Breast epithelium (tissue), 4 donors: Measurements from ENCODE around the gene ZNF787. TPM values are rescaled to one million over a fixed set of nuclear protein-coding genes. Genes with fewer than 3 reads are reported as not detected.

Source experiments
- DNase-seq, 2 donors: peaks; one replicate each; pipeline ENCODE4 v3.0.0-alpha.2; 2019; ENCODE audit warnings: low spot score in 2 of 2
- H3K27ac ChIP-seq, 2 donors: fragments of 200-600 bp; sonication (generic) in 1 of 2; one replicate each; pipeline ENCODE4 v1.5.1; 2016 to 2019; ENCODE audit warnings: mild to moderate bottlenecking in 1 of 2
- H3K27me3 ChIP-seq, 2 donors: fragments of 200-600 bp; sonication (generic) in 1 of 2; one replicate each; pipeline versions ENCODE4 v1.5.1 to v1.6.0; 2017 to 2019; ENCODE audit warnings: control low read depth in 1 of 2, mild to moderate bottlenecking in 1 of 2
- H3K36me3 ChIP-seq: fragments of 200-600 bp; one replicate; pipeline ENCODE4 v1.5.1; 2019
- H3K4me1 ChIP-seq, 2 donors: fragments of 200-600 bp; sonication (generic); one replicate each; pipeline ENCODE4 v1.5.1; 2016 to 2019; ENCODE audit warnings: control low read depth in 1 of 2
- H3K4me3 ChIP-seq, 3 donors: fragments of 200-600 bp; sonication (generic); 1 replicate in 2 of 3; 2 replicates in 1 of 3; pipeline ENCODE4 v1.5.1; 2016 to 2019; ENCODE audit warnings: mild to moderate bottlenecking in 3 of 3, moderate library complexity in 2 of 3
- H3K9me3 ChIP-seq, 2 donors: fragments of 200-600 bp; sonication (generic) in 1 of 2; one replicate each; pipeline ENCODE4 v1.5.1; 2016 to 2019; ENCODE audit warnings: control low read depth in 1 of 2
- POLR2A ChIP-seq: fragments of 450-650 bp; IDR thresholded peaks from one replicate; pipeline ENCODE4 v1.6.1; 2016; ENCODE audit warnings: antibody characterized with exemption, mild to moderate bottlenecking, moderate library complexity
- POLR2AphosphoS5 ChIP-seq, 3 donors: sonication (generic); formaldehyde crosslinking; IDR thresholded peaks; one replicate each; pipeline ENCODE4 v1.6.1; 2017; ENCODE audit warnings: antibody characterized with exemption in 3 of 3
- intact Hi-C: fragments of 100-400 bp; cut with DNase I; formaldehyde crosslinking; loops from one replicate; pipeline ENCODE4 v1.15.1; 2023; ENCODE audit warnings: low total_unique reads
- total RNA-seq, 3 donors: library from RNA; depleted of rRNA; stranded (reverse); fragments of >200 nt; gene quantifications; one replicate each; pipeline ENCODE4 v1.1.0, GENCODE V29; 2016
- TF ChIP-seq, protein P1 (sequence below), 3 donors: fragments of 450-650 bp; IDR thresholded peaks; one replicate each; pipeline ENCODE4 v1.5.1; 2016 to 2017; ENCODE audit warnings: antibody characterized with exemption in 3 of 3, mild to moderate bottlenecking in 3 of 3, moderate library complexity in 3 of 3

ZNF787 gene
- total RNA-seq, 3 donors from 2014 or later = 10.2 to 11.1 (median 10.4) TPM

DNA sequence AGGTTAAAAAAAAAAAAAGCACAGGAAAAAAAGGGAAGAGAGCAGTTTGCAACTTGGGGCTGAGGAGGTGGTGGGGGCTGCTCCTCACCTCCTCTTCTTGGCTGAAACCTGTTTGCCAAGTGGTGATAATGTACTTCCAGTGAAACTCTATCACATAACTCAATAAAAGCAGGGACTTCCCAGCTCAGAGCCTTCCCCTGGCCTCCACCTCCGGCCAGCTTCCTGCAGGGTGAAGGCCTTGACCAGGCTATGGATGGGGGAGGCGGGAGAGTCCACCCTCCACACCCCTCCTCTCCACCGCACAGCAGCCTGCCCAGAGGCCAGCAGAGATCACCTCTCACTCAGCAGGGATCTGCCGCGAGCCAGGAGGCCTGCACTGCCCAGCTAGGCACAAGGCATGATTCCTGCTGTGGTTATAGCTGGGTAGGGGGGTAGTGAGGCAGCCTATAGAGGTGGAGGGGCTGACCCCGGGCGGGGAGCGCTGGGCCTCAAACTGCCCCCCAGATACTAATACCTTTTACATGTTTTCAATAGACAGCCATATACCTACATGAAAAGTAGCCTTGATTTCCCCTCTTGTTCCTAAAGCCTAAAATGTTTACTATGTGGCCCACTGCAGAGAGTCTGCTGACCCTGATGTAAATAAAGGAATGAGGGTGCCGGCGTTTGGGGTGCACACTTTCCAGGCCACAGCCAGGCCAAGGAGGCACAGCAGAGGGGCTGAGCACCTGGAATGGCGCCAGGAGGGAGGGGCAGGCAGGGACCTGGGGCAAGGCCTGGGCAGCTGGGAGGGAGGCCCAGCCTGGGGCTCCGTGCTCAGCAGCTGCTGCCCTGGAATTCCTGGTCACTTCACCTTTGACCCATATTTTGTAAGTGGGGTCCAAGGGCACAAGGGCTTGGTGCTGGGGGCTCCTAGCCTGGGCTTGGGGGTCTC is 10.3 kb downstream of the ZNF787 start:
- intact Hi-C loops = no loop called here
- no peaks in the 10 kb centered on the region for H3K9me3 ChIP-seq
- H3K4me3 ChIP-seq = peak overlapping the region in 1 of 3 donors; percentile 39
- peaks cover 5 to 35% of the 10 kb centered on the region in 2 donors for H3K4me1 ChIP-seq
- TF ChIP-seq POLR2AphosphoS5 (IDR thresholded peaks at IDR 0.05) (no peak), POLR2A (no peak)
- TF ChIP-seq, protein P1, sequence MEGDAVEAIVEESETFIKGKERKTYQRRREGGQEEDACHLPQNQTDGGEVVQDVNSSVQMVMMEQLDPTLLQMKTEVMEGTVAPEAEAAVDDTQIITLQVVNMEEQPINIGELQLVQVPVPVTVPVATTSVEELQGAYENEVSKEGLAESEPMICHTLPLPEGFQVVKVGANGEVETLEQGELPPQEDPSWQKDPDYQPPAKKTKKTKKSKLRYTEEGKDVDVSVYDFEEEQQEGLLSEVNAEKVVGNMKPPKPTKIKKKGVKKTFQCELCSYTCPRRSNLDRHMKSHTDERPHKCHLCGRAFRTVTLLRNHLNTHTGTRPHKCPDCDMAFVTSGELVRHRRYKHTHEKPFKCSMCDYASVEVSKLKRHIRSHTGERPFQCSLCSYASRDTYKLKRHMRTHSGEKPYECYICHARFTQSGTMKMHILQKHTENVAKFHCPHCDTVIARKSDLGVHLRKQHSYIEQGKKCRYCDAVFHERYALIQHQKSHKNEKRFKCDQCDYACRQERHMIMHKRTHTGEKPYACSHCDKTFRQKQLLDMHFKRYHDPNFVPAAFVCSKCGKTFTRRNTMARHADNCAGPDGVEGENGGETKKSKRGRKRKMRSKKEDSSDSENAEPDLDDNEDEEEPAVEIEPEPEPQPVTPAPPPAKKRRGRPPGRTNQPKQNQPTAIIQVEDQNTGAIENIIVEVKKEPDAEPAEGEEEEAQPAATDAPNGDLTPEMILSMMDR (IDR thresholded peaks at IDR 0.05) = no peak
- no peaks in the 10 kb centered on the region for H3K36me3 ChIP-seq
- DNase-seq = no peak
- H3K27me3 ChIP-seq = no peaks in the 10 kb centered on the region
- H3K27ac ChIP-seq = peak overlapping the region; percentile 61 to 73

DNA sequence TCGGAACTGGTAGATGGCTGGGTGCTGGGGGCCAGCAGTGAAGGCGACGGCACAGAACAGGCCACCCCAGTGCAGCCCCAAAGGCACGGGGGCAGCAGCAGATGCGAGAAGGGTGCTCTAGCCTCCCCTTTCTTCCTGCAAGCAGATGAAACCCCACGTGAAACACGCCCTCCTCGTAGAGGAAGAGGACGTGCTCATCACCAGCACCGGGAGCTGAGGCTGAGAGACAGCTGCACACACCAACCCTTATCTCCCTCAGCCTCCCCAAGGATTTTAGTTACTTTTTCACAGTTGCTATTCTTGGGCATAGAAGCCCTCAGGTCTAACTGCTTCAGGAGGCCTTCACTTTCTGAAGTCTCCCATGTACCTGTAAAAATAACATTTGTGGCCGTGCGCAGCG is 11.9 kb downstream of the ZNF787 start:
- Histone ChIP-seq H3K4me3 (peak overlapping the region; percentile 9 to 51 (median 24)), H3K36me3 (no peaks in the 10 kb centered on the region), H3K4me1 (peaks cover 5 to 42% of the 10 kb centered on the region in 2 donors), H3K9me3 (no peaks in the 10 kb centered on the region), H3K27me3 (no peaks in the 10 kb centered on the region), H3K27ac (peak overlapping the region in 1 of 2 donors; percentile 50)
- no peak for DNase-seq
- intact Hi-C loops = no loop called here
- no peak for TF ChIP-seq POLR2A
- TF ChIP-seq, protein P1 (IDR thresholded peaks at IDR 0.05) = no peak
- no peak for TF ChIP-seq POLR2AphosphoS5 (IDR thresholded peaks at IDR 0.05)

DNA sequence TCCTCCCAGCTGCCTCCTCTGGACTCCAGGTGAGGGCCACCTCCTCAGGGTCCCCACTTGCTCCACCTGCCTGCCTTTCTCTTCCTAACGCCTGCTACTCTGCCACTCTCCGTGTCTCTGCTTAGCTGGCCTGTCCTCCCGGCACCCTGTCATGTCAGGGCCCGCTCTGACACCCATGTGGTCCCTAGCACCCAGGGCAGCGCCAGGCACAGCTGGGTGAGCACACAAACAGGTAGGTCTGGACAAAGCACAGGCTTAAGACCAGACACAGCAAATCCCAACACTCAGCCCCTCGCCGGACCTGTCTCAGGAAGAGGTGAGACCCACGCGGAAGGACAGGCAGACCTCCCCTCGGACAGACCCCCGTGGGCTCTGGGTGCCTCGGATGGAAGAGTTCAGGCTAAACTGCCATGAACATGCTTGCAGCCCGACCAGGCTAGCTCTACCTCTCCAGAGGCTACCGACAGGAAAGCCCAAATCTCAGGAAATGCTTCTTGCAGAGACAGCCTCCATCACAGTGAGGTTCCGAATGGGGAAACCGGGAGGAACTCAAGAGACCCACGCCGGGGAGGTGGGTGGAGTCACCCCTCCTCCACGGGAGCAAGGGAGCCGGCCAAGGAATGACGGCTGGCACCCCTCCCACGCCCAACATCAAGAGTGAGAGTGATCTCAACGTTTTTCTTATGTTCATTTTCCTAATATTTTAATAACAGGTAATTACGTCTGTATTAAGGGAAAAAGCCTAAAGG is 12.5 kb downstream of the ZNF787 start:
- intact Hi-C loops = no loop called here
- peaks cover 5 to 42% of the 10 kb centered on the region in 2 donors for H3K4me1 ChIP-seq
- TF ChIP-seq POLR2A (no peak), POLR2AphosphoS5 (IDR thresholded peaks at IDR 0.05) (no peak)
- TF ChIP-seq, protein P1 (IDR thresholded peaks at IDR 0.05) = no peak
- no peaks in the 10 kb centered on the region for H3K36me3 ChIP-seq
- peak overlapping the region; percentile 9 to 51 (median 24) for H3K4me3 ChIP-seq
- H3K9me3 ChIP-seq = no peaks in the 10 kb centered on the region
- DNase-seq = peak in 1 of 2 donors; percentile 42
- H3K27ac ChIP-seq = peak overlapping the region; percentile 50 to 61
- H3K27me3 ChIP-seq = no peaks in the 10 kb centered on the region

DNA sequence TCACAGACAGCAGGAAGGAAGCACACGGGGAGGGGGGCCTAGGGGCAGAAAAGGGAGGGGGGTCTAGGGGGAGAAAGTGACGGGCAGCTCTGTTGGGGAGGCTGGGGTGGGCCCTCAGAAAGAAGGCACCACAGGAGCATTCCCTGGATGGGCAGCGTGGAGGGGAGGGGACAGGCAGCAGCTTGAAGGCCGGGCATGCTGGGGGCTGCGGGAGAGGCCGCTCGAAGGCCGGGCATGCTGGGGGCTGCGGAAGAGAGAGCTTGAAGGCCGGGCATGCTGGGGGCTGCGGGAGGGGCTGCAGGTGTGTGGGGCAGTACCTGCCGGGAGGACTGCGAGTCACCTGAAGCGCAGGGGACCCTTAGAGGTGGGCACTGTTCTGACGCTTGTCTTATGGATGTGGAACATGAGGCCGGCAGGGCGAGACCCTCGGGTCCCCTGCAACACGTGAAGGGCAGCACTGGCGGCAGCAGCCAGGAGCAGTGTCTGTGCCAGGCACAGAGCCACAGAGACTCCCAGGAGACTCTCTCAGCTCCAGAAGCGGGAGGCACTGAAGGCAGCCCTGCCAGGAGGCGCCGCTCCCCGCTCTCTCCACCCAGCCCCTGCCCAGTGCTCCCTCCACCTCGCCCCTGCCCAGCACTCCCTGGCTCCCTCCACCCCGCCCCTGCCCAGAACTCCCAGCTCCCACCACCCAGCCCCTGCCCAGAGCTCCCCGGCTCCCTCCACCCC is 13.3 kb downstream of the ZNF787 start:
- H3K4me1 ChIP-seq = peaks cover 5 to 41% of the 10 kb centered on the region in 2 donors
- TF ChIP-seq, protein P1 (IDR thresholded peaks at IDR 0.05) = no peak
- TF ChIP-seq POLR2A = no peak
- TF ChIP-seq POLR2AphosphoS5 (IDR thresholded peaks at IDR 0.05) = no peak
- H3K27ac ChIP-seq = peak overlapping the region; percentile 50 to 61
- no peak for DNase-seq
- no peaks in the 10 kb centered on the region for H3K36me3 ChIP-seq
- intact Hi-C loops = no loop called here
- H3K27me3 ChIP-seq = no peaks in the 10 kb centered on the region
- no peaks in the 10 kb centered on the region for H3K9me3 ChIP-seq
- peak overlapping the region in 1 of 3 donors; percentile 51 for H3K4me3 ChIP-seq
